NCI-H524 treated with DMSO at 0.1 percent for 48 hours (cell line): ENCODE data around the gene RBBP5.

Source experiments
- DNase-seq: peaks from one replicate; lab custom pipeline; 2025; lab: John Stamatoyannopoulos, UW

RBBP5 gene

GRCh38 chr1:205074084-205074483, 47.7 kb downstream of the RBBP5 start:
- DNase-seq, result no peak

GRCh38 chr1:205073511-205073910, 48.3 kb downstream of the RBBP5 start:
- no peak for DNase-seq

- no peak for DNase-seq
These were observed 48.9 kb downstream of the RBBP5 start for GRCh38 chr1:205072881-205073280.

- no peak for DNase-seq
These were observed 49.5 kb downstream of the RBBP5 start for GRCh38 chr1:205072286-205072685.

- DNase-seq, result no peak
These were observed 50.0 kb downstream of the RBBP5 start for GRCh38 chr1:205071801-205072200.

GRCh38 chr1:205071028-205071409, 50.8 kb downstream of the RBBP5 start:
- DNase-seq, result no peak

- no peak for DNase-seq
These were observed 52.2 kb downstream of the RBBP5 start for GRCh38 chr1:205069371-205070125.

- DNase-seq, result no peak
These were observed 53.2 kb downstream of the RBBP5 start for GRCh38 chr1:205068457-205069040.

GRCh38 chr1:205068001-205068400, 53.8 kb downstream of the RBBP5 start:
- no peak for DNase-seq

- DNase-seq, result no peak
These were observed 54.7 kb downstream of the RBBP5 start for GRCh38 chr1:205067031-205067430.

GRCh38 chr1:205066141-205066818, 55.5 kb downstream of the RBBP5 start:
- DNase-seq, result no peak

GRCh38 chr1:205065666-205066065, 56.1 kb downstream of the RBBP5 start:
- no peak for DNase-seq

- no peak for DNase-seq
These were observed 56.9 kb downstream of the RBBP5 start for GRCh38 chr1:205064741-205065316.

GRCh38 chr1:205064301-205064700, 57.5 kb downstream of the RBBP5 start:
- DNase-seq, result no peak

- DNase-seq, result no peak
These were observed 58.9 kb downstream of the RBBP5 start for GRCh38 chr1:205062895-205063294.

GRCh38 chr1:205062319-205062718, 59.5 kb downstream of the RBBP5 start:
- DNase-seq, result no peak

GRCh38 chr1:205061665-205062069, 60.1 kb downstream of the RBBP5 start:
- DNase-seq, result no peak

GRCh38 chr1:205061227-205061626, 60.6 kb downstream of the RBBP5 start:
- no peak for DNase-seq

- no peak for DNase-seq
These were observed 61.0 kb downstream of the RBBP5 start for GRCh38 chr1:205060746-205061145.

GRCh38 chr1:205059660-205060059, 62.1 kb downstream of the RBBP5 start:
- DNase-seq, result no peak

- no peak for DNase-seq
These were observed 62.9 kb downstream of the RBBP5 start for GRCh38 chr1:205058853-205059252.

- no peak for DNase-seq
These were observed 63.8 kb downstream of the RBBP5 start for GRCh38 chr1:205057808-205058575.
